Measurements from ENCODE around the gene PNKD. TPM values are rescaled to one million over a fixed set of nuclear protein-coding genes. Genes with fewer than 3 reads are reported as not detected.

Gene PNKD
- total RNA-seq, 1 donor from 2014 or later = 18.2 TPM

DNA sequence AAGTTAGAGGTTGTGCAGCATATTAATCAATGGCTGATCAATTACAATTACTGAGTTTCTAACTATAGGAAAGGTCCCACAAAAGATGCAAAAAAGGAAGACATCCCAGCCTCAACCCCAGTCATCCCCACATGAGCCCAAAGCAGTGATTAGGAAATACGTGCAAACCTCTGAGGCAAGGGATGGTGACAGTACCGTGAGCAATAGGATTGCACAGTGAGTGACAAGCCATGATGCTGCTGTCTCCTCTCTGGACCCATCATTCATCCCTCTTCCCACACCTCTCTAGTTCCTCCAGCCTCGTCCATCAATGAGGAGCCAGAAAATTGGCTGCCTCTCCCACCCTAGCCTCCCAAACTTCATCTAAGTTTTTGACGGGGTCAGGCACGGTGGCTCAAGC is 107.7 kb downstream of the PNKD start:
- DNase-seq = no peak

DNA sequence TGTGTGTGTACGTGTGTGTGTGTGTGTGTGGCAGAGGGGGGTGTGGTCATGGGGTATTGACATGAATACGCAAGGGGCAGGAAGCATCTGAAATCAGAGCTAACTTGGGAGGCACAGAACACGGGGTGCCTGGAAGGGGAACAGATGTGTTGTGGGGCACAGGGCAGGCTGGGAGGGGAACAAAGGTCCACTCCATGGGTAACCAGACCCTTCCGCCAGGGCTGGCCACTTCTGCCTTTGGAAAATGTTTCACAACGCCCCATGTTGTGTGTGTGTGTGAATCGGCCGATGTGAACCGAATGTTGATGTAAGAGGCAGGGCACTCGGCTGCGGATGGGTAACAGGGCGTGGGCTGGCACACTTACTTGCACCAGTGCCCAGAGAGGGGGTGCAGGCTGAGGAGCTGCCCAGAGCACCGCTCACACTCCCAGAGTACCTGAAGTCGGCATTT is 111.6 kb downstream of the PNKD start, which contains the start of gene SLC11A1:
TSS of gene SLC11A1 (plus strand) at position 358 of the 451 bp plus-strand sequence. CDS start 96 bp downstream, outside the sequence.
- no peak for DNase-seq

DNA sequence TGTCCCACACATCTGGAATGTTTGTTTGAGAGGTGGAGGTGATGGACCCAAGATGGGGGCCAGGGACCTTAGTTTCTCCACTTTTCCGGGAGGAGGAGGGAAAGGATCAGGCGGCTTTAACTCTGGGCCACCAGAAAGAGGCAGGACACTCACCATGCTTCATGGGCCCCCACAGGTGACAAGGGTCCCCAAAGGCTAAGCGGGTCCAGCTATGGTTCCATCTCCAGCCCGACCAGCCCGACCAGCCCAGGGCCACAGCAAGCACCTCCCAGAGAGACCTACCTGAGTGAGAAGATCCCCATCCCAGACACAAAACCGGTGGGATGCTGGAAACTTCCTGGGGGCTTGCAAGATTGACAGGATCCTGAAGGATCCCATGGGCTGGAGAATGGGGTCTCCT is 112.5 kb downstream of the PNKD start:
- no peak for DNase-seq

DNA sequence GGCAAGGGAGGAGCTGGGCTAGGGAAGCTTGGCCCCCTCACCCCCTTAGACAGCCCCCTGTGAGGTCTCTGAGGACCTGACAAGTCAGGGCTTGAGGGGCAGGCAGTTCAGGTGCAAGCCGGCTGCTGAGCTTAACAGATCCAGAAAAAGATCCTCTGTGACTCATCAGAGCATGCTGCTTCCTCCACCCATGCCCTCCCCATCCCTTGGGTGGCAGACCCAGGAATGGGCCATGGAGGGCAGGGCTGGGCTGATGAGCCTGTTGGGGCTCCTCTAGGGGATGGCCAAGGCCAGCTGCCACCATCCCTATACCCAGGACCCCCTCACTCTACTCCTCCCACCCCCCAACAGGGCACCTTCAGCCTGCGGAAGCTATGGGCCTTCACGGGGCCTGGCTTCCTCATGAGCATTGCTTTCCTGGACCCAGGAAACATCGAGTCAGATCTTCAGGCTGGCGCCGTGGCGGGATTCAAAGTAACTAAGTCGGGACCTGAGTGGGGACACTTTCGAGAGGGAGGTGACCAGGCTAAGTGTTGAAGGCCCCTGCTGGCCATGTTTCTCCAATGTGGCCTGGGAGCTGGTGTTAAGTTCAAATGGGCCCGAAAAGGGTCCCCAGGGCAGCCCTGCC is 113.7 kb downstream of the PNKD start:
- no peak for DNase-seq

DNA sequence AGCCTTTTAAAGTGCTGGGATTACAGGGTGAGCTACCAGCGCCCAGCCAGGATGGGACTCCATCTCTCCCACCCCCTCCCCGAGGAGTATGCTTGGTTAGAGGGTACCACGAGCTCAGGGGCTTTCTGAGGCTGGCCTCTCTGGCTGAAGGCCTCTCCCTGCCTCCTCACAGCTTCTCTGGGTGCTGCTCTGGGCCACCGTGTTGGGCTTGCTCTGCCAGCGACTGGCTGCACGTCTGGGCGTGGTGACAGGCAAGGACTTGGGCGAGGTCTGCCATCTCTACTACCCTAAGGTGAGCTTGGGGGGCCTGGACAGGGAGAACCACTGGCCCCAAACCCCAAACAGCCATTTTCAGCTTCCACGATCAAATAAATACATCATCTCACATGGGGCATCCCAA is 114.7 kb downstream of the PNKD start:
- no peak for DNase-seq

DNA sequence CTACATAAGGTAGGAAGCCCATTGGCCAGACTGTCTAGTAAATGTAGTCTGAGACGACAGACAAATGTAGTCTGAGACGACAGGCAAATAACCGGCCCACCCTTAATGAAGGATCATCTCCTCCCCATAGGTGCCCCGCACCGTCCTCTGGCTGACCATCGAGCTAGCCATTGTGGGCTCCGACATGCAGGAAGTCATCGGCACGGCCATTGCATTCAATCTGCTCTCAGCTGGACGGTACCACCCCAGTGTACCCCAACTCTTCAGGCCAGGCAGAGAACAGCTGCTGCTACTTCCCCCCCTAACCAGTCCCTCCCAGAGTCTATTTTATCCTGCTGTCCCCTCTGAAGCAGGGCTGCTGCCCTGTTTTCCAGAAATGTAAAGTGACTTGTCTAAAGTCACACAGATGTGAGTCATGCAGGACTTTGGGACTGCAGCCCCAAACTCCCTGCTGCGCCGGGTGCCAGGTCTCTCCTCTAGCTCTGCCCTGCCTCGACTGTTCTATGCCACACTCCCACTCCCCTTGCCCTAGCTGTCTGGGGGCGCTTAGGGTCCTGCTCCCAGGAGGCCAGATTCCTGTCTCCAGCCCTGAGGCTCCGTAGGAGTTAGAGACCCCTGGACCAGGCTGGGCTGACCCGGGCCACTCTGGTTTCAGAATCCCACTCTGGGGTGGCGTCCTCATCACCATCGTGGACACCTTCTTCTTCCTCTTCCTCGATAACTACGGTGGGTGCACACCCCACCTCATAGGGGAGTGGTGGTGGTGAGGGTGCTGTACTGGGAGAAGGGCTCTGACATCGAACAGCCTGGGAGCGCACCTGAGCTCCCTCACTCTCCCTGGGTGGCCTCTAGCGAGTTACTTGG is 116.4 kb downstream of the PNKD start:
- no peak for DNase-seq

DNA sequence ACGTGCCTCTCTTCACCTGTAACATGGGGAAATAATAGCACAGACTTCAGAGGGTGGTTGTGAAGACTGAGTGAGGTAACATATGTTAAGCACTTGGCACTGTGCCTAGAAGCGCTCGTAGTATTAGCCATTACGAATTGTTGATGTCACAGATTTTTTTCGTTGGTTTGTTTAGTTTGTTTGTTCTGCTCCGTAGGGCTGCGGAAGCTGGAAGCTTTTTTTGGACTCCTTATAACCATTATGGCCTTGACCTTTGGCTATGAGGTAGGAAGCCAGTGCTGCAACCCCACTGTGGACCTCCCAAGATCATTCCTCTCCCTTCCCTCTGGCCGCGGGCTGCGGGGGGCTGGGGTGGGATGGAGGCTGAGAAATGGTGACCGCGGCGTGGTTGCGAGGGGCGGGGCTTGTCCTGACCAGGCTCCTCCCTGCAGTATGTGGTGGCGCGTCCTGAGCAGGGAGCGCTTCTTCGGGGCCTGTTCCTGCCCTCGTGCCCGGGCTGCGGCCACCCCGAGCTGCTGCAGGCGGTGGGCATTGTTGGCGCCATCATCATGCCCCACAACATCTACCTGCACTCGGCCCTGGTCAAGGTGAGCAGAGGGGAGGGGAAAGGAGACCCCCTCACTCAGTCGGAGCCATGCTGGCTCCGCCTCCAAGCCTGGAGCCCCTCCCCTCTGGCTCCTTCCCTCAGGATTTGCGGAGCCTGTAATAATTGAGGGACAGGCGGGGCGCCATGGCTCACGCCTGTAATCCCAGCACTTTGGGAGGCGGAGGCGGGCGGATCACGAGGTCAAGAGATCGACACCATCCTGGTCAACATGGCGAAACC is 117.3 kb downstream of the PNKD start:
- DNase-seq = no peak

DNA sequence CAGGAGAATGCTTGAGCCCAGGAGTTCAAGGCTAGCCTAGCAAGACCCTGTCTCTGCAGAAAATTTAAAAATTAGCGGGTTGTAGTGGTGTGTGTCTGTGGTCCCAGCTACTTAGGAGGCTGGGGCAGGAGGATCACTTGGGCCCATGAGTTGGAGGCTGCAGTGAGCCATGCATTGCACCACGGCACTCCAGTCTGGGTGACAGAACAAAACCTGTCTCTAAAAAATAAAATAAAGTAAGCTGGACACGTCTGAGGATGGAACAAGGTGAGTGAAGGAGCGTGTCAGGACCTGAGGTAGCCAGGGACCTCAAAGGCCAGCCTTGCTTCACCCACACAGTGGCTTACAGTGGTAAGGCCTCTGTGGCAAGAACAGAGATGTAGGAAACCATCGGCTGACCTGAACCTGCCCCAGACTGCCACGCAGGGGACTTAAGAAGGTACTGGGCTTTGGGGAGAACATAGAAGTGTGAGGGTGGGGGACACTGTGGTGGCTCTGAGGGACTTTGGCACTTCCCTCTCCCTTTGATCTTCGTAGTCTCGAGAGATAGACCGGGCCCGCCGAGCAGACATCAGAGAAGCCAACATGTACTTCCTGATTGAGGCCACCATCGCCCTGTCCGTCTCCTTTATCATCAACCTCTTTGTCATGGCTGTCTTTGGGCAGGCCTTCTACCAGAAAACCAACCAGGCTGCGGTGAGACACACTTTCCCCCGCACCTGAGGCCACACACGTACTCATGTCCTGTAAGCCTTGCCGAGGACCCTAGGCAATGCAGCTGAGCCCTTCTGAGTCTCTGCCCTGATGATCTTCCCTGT is 119.2 kb downstream of the PNKD start:
- no peak for DNase-seq

DNA sequence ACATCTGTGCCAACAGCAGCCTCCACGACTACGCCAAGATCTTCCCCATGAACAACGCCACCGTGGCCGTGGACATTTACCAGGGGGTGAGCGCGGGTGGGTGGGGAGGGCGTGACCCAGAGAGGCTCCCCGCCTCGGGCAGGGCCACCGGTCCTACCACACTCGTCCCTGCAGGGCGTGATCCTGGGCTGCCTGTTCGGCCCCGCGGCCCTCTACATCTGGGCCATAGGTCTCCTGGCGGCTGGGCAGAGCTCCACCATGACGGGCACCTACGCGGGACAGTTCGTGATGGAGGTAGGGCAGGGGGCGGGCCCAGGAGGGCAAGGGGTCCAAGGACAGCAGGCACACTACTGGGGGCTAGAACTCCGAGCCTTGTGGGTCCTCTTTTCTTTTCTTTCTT is 120.9 kb downstream of the PNKD start:
- no peak for DNase-seq

DNA sequence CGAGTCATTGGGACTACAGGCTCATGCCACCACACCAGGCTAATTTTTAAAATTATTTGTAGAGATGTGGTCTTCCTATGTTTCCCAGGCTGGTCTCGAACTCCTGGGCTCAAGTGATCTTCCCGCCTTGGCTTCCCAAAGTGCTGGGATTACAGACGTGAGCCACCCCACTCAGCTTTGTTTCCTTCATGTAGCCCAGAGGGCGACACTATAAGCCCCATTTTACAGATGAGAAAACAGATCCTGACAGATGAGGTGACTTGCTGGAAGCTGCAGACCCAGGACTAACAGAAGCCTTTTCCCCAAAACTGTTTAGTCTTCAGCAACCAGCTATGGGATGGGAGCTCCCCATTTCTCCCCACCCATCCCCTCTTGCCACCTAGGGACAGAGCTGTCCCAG is 122.1 kb downstream of the PNKD start:
- DNase-seq = no peak

DNA sequence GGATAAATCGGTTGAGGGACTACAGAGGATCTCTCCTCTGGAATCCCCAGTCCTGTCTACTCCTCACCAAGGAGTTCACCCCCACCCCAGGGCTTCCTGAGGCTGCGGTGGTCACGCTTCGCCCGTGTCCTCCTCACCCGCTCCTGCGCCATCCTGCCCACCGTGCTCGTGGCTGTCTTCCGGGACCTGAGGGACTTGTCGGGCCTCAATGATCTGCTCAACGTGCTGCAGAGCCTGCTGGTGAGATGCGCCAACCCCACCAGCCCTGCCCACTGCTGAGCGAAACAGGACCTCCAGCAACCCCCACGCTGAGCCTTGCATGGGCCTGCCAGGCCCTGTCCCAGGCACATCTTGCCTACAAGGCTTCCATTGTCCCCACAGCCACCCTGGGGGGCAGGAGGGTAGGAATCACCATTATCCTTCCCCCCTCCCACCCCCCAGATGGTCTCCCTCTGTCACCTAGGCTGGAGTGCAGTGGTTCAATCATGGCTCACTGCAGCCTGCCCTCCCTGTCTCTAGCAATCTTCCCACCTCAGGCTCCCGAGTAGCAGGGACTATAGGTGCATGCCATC is 122.7 kb downstream of the PNKD start:
- no peak for DNase-seq

DNA sequence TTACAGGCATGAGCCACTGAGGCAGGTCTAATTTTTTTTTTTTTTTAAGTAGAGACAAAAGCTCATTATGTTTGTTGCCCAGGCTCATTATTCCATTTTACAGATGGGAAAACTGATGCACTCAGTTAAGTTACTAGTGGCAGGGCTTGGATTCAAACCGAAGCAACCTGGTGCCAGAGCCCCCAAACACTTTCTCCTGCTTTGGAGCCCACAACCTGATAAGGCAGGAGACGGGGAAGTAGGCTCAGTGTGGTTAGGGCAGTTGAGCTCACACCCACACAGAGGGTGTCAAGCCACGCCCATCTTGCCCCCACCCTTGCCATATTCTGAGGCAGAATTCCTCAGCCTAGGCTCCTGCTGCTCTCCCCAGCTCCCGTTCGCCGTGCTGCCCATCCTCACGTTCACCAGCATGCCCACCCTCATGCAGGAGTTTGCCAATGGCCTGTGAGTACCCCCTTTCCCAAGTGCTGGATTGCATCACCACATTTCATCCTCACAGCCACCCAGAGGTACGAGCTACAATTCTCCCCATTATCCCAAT is 123.5 kb downstream of the PNKD start:
- no peak for DNase-seq

DNA sequence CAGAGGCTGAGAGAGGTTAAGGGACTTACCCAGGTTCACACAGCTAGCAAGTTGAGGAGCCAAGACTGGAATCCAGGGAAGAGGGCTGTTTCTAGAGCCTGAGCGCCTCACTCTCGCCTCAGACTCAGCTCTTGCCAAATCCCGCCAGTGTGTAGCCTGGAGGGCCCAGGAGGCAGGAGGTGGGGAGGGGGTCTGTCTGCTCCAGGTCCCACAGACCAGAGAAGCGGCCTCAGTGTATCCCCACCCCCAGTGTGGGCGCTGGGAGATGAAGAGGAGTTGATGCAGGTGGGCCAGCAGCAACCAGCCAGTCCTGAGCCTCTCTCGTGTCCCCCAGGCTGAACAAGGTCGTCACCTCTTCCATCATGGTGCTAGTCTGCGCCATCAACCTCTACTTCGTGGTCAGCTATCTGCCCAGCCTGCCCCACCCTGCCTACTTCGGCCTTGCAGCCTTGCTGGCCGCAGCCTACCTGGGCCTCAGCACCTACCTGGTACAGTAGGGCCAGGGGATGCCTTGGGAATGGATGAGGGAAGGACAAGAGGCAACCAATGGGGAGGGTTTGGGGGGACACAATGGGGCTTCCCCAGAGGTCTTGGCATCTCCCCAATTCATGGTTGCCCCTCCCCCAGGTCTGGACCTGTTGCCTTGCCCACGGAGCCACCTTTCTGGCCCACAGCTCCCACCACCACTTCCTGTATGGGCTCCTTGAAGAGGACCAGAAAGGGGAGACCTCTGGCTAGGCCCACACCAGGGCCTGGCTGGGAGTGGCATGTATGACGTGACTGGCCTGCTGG is 124.2 kb downstream of the PNKD start:
- DNase-seq = no peak

DNA sequence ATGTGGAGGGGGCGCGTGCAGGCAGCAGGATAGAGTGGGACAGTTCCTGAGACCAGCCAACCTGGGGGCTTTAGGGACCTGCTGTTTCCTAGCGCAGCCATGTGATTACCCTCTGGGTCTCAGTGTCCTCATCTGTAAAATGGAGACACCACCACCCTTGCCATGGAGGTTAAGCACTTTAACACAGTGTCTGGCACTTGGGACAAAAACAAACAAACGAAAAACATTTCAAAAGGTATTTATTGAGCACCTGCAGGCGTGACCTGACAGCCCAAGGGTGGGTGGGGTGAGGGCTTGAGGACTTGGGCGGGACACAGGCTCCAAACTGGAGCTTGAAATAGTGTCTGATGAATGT is 124.7 kb downstream of the PNKD start:
- no peak for DNase-seq

DNA sequence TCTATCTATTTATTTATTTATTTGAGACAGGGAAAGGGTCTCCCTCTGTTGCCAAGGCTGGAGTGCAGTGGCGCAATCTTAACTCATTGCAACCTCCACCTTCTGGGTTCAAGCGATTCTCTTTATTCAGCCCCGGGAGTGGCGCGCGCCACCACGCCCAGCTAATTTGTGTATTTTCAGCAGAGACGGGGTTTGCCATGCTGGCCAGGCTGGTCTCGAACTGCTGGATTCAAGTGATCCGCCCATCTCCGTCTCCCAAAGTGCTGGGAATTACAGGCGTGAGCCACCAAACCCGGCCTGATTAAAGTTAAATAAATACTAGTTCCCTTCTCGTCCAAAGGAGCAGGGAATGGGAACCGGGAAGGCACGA is 125.1 kb downstream of the PNKD start:
- DNase-seq = no peak

DNA sequence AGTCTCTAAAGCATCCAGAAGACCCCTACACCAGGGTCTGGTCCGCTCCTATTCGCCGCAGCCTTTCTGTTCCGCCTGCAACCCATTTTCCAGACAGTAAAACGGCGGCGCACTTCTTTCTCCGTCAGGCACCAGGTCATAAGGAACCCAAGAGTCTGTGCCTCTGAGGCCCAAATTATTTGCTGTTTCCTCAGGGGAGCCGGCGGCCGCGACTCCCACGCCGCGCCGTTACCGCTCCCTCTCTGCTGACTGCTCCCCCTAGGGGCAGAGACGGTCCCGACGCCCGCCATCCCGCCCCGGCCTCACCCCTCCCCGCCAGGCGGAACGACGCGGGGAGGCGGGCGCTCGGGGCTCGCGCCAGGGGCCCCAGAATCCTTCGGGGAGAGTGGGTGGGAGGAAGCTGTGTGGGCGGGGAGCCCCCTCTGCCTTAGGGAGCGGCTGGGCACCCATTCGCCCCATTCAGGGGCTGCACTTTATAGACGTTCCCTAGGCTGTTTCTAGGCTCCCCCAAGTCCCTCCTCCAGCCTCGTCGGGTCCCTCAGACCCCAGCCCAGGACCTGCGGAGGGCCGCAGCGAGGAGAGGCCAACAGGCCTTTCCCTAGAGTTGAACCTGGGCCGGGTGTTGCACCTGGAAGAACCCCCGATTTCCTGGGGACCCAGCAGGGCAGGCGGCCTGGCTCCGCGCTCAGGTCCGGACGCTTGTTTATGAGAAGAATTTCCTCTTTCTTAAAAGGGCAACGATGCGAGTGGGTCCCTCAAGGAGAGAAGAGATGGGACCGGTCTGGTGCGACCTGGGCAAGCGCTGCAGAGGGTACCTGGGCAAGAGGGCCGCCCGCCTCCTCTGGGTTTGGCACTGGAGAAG is 125.7 kb downstream of the PNKD start:
- peak; percentile 93 for DNase-seq
